Measurements from ENCODE around the gene SUCO. TPM values are rescaled to one million over a fixed set of nuclear protein-coding genes. Genes with fewer than 3 reads are reported as not detected.

SUCO gene
- total and polyA plus RNA-seq, 2 experiments from 2014 or later = 18.0 to 49.8 TPM

DNA sequence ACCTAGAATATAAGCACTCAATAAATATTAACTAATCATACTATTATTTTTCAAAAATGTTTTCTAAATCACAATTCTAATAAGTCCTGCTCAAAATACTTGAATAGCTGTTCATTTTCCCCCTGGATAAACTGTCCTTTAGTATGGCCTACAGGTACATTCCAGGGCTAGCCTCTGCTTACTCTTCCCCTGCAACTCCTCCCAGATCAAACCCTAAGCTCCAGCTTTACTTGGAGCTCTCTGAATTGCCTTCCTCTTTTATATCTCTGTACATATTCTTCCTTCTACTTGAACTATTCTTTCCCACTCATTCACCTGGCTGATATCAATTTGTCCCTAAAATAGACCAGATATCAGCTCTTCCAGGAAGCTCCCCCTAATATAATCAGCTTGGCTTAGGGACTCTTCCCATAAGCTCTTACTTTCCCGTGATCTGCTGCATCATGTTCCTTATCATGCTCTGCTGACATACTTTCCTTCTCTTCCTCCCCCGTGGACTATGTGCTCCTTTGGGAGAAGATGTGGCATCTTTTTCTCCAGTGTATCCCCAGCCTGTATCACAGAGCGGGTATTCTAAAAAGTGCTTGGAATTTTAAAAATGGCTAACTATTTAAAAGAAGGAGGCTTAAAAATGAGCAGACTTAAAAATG is 46.0 kb upstream of the SUCO start:
- Histone ChIP-seq H3K4me2 (no peak overlapping the region), H3K27me3 (ENCODE audit: insufficient read depth) (no peaks in the 10 kb centered on the region), H2AFZ (no peak overlapping the region), H3F3A (replicated peaks; ENCODE audit: low read depth) (no peaks in the 10 kb centered on the region), H3K4me3 (no peak overlapping the region), H3K27ac (ENCODE audit: low read depth) (no peak overlapping the region), H4K20me1 (replicated peaks; ENCODE audit: insufficient read depth) (no peaks in the 10 kb centered on the region), H3K36me3 (ENCODE audit: insufficient read depth) (no peaks in the 10 kb centered on the region), H3K9me2 (ENCODE audit: insufficient read depth) (no peaks in the 10 kb centered on the region), H3K79me2 (replicated peaks; ENCODE audit: insufficient read depth) (no peaks in the 10 kb centered on the region), H3K4me1 (ENCODE audit: insufficient read depth) (no peaks in the 10 kb centered on the region)
- TF ChIP-seq EZH2 (IDR thresholded peaks at IDR 0.05; ENCODE audit: low read depth, unreplicated experiment) (no peak), EZH2phosphoT487 (IDR thresholded peaks at IDR 0.05; ENCODE audit: unreplicated experiment) (no peak), ZNF114 (CRISPR knock-in tag; IDR thresholded peaks at IDR 0.05) (no peak), POLR2AphosphoS5 (IDR thresholded peaks at IDR 0.05; ENCODE audit: low read depth) (no peak), NANOG (IDR thresholded peaks at IDR 0.05; ENCODE audit: borderline replicate concordance) (no peak)
- TF ChIP-seq, protein P1, sequence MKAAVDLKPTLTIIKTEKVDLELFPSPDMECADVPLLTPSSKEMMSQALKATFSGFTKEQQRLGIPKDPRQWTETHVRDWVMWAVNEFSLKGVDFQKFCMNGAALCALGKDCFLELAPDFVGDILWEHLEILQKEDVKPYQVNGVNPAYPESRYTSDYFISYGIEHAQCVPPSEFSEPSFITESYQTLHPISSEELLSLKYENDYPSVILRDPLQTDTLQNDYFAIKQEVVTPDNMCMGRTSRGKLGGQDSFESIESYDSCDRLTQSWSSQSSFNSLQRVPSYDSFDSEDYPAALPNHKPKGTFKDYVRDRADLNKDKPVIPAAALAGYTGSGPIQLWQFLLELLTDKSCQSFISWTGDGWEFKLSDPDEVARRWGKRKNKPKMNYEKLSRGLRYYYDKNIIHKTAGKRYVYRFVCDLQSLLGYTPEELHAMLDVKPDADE (IDR thresholded peaks at IDR 0.05) = no peak
- TF ChIP-seq, protein P2, sequence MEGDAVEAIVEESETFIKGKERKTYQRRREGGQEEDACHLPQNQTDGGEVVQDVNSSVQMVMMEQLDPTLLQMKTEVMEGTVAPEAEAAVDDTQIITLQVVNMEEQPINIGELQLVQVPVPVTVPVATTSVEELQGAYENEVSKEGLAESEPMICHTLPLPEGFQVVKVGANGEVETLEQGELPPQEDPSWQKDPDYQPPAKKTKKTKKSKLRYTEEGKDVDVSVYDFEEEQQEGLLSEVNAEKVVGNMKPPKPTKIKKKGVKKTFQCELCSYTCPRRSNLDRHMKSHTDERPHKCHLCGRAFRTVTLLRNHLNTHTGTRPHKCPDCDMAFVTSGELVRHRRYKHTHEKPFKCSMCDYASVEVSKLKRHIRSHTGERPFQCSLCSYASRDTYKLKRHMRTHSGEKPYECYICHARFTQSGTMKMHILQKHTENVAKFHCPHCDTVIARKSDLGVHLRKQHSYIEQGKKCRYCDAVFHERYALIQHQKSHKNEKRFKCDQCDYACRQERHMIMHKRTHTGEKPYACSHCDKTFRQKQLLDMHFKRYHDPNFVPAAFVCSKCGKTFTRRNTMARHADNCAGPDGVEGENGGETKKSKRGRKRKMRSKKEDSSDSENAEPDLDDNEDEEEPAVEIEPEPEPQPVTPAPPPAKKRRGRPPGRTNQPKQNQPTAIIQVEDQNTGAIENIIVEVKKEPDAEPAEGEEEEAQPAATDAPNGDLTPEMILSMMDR (conservative IDR thresholded peaks at IDR 0.05; ENCODE audit: low read depth in 2 of 2) = no peak
- TF ChIP-seq, protein P3, sequence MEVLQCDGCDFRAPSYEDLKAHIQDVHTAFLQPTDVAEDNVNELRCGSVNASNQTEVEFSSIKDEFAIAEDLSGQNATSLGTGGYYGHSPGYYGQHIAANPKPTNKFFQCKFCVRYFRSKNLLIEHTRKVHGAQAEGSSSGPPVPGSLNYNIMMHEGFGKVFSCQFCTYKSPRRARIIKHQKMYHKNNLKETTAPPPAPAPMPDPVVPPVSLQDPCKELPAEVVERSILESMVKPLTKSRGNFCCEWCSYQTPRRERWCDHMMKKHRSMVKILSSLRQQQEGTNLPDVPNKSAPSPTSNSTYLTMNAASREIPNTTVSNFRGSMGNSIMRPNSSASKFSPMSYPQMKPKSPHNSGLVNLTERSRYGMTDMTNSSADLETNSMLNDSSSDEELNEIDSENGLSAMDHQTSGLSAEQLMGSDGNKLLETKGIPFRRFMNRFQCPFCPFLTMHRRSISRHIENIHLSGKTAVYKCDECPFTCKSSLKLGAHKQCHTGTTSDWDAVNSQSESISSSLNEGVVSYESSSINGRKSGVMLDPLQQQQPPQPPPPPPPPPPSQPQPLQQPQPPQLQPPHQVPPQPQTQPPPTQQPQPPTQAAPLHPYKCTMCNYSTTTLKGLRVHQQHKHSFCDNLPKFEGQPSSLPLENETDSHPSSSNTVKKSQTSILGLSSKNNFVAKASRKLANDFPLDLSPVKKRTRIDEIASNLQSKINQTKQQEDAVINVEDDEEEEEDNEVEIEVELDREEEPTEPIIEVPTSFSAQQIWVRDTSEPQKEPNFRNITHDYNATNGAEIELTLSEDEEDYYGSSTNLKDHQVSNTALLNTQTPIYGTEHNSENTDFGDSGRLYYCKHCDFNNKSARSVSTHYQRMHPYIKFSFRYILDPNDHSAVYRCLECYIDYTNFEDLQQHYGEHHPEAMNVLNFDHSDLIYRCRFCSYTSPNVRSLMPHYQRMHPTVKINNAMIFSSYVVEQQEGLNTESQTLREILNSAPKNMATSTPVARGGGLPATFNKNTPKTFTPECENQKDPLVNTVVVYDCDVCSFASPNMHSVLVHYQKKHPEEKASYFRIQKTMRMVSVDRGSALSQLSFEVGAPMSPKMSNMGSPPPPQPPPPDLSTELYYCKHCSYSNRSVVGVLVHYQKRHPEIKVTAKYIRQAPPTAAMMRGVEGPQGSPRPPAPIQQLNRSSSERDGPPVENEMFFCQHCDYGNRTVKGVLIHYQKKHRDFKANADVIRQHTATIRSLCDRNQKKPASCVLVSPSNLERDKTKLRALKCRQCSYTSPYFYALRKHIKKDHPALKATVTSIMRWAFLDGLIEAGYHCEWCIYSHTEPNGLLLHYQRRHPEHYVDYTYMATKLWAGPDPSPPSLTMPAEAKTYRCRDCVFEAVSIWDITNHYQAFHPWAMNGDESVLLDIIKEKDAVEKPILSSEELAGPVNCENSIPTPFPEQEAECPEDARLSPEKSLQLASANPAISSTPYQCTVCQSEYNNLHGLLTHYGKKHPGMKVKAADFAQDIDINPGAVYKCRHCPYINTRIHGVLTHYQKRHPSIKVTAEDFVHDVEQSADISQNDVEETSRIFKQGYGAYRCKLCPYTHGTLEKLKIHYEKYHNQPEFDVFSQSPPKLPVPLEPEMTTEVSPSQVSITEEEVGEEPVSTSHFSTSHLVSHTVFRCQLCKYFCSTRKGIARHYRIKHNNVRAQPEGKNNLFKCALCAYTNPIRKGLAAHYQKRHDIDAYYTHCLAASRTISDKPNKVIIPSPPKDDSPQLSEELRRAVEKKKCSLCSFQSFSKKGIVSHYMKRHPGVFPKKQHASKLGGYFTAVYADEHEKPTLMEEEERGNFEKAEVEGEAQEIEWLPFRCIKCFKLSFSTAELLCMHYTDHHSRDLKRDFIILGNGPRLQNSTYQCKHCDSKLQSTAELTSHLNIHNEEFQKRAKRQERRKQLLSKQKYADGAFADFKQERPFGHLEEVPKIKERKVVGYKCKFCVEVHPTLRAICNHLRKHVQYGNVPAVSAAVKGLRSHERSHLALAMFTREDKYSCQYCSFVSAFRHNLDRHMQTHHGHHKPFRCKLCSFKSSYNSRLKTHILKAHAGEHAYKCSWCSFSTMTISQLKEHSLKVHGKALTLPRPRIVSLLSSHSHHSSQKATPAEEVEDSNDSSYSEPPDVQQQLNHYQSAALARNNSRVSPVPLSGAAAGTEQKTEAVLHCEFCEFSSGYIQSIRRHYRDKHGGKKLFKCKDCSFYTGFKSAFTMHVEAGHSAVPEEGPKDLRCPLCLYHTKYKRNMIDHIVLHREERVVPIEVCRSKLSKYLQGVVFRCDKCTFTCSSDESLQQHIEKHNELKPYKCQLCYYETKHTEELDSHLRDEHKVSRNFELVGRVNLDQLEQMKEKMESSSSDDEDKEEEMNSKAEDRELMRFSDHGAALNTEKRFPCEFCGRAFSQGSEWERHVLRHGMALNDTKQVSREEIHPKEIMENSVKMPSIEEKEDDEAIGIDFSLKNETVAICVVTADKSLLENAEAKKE (CRISPR knock-in tag; IDR thresholded peaks at IDR 0.05) = no peak
- TF ChIP-seq, protein P4, sequence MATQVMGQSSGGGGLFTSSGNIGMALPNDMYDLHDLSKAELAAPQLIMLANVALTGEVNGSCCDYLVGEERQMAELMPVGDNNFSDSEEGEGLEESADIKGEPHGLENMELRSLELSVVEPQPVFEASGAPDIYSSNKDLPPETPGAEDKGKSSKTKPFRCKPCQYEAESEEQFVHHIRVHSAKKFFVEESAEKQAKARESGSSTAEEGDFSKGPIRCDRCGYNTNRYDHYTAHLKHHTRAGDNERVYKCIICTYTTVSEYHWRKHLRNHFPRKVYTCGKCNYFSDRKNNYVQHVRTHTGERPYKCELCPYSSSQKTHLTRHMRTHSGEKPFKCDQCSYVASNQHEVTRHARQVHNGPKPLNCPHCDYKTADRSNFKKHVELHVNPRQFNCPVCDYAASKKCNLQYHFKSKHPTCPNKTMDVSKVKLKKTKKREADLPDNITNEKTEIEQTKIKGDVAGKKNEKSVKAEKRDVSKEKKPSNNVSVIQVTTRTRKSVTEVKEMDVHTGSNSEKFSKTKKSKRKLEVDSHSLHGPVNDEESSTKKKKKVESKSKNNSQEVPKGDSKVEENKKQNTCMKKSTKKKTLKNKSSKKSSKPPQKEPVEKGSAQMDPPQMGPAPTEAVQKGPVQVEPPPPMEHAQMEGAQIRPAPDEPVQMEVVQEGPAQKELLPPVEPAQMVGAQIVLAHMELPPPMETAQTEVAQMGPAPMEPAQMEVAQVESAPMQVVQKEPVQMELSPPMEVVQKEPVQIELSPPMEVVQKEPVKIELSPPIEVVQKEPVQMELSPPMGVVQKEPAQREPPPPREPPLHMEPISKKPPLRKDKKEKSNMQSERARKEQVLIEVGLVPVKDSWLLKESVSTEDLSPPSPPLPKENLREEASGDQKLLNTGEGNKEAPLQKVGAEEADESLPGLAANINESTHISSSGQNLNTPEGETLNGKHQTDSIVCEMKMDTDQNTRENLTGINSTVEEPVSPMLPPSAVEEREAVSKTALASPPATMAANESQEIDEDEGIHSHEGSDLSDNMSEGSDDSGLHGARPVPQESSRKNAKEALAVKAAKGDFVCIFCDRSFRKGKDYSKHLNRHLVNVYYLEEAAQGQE (IDR thresholded peaks at IDR 0.05; ENCODE audit: unreplicated experiment) = no peak
- H3K27ac Mint-ChIP-seq = no peak overlapping the region
- no peak for DNase-seq (ENCODE audit: low spot score)
- H3K27me3 Mint-ChIP-seq (ENCODE audit: insufficient read depth, low read depth, poor library complexity) = no peaks in the 10 kb centered on the region
- no peaks in the 10 kb centered on the region for H3K36me3 Mint-ChIP-seq (ENCODE audit: low read depth)
- H3K9me3 Mint-ChIP-seq = no peaks in the 10 kb centered on the region
- ATAC-seq = no peak
- peaks cover 5% of the 10 kb centered on the region for H3K4me1 Mint-ChIP-seq
- no peak overlapping the region for H3K4me3 Mint-ChIP-seq
